NCI-H146 treated with DMSO at 0.1 percent for 48 hours (cell line): ENCODE data around the gene N4BP2L2.

Experiments
- DNase-seq: peaks from one replicate; lab custom pipeline; 2025; ENCODE audit not compliant: unreplicated experiment; lab: John Stamatoyannopoulos, UW

Gene N4BP2L2

DNA sequence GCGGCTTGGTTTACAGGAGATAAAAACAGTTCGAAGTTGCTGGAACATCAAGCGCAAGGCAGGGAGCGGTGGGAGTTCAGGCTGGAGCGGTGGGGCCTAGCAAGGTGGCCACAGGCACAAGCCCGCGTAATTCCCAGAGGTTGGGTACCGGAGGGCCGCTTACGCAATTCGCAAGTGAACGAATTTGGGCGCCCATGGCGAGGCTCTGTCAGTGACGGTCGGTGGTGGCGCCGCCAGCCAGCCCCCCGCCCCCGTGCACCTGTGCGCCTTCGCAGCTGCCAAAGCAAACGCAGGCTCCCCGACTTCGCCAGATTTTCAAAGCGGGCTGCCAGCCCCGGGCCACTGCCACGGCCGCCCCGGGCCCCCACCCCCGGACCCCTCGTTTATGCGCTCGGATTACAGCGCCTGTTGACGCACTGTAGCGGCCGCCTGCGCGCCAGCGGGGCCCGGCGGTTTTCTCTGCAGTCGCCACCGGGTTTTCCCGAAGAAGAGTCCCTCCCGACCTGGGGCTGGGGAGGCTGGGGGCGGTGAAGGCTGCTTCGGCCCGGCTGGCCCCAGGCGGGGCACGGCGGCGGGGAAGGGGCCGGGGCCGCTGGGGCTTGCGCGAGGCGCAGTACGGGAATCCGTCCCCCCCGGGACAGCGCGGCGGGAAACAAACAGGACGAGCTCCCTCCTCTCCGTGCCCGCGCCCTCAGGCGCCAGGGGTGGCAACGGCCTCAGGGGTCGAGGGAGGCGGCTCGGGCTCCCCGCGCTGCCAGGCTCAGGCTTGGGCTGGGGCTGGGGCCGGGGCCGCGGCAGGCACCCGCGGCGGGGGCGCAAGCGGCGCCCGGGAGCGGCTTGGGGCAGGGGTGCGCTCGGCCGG is 111.4 kb downstream of the N4BP2L2 start:
- DNase-seq, result no peak

DNA sequence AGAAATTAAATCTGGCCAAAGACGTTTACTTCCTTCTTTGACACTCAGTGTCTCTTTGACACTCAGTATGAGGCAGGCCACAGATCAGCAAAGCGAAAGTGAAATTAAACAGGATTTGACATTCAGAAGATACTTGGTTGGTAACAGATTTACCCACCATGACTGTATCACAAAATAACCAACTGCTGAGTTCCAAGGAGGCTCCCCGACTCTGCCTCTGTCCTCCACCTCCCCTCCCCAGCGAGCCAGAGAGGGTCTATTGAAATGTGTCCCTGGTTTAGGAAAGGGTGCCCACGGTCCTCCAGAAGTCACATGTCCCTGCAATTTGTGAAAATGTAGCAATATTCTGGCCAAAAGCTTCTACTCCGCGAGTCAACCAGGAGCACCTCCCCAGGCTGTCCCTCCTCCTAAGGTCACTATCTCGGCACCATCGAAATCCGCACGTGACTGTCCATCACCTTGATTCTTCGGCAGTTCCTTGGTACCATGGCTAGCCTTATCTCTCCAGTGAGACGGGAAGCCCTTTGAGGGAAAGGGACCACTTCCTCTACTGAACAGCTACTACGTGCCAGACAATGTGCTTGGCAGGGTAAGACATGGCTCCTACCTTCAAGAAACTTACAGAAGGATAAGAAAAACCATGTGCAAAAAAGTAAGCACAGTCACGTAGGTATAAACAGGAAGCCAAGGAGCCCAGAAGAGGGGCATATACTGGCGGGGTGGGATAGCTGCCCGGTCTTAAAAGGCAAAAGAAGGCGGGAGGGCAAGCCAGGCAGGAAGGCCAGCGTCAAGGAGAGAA is 112.2 kb downstream of the N4BP2L2 start:
- DNase-seq, result no peak

- DNase-seq, result no peak
These were observed 113.4 kb downstream of the N4BP2L2 start for GRCh38 chr13:32425158-32425557.

DNA sequence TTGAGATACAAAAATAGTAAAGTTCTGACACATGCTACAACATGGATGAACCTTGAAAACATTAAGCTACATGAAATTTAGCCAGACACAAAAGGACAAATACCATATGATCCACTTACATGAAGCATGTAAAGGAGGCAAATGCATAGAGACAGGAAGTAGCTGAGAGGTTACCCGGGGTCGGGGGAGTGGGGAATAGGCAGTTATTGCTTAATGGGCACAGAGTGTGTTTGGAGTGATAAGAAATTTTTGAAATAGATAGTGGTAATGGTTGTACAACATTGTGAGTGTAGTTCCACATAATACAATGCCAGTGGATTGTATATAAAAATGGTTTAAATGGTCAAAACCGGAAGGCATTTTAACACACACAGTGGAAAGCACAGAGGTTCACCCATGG is 115.0 kb downstream of the N4BP2L2 start:
- no peak for DNase-seq

DNA sequence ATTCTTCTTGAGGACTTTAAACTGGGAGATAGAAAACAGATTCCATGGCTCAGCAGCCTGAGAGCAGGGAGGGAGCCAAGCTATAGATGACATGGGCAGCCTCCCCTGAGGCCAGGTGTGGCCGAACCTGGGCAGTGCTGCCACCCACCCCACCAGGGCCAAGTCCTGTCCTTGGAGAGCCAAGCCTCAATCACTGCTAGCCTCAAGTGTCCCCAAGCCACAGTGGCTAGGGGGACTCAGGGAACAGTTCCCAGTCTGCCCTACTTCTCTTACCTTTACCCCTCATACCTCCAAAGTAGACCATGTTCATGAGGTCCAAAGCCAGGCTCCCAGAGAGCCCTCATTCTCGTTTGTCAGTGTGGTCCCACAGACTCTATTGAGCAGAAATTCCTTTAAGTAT is 118.7 kb downstream of the N4BP2L2 start:
- no peak for DNase-seq

- DNase-seq, result no peak
These were observed 120.6 kb downstream of the N4BP2L2 start for GRCh38 chr13:32417995-32418394.

- no peak for DNase-seq
These were observed 123.6 kb downstream of the N4BP2L2 start for GRCh38 chr13:32415019-32415418.

DNA sequence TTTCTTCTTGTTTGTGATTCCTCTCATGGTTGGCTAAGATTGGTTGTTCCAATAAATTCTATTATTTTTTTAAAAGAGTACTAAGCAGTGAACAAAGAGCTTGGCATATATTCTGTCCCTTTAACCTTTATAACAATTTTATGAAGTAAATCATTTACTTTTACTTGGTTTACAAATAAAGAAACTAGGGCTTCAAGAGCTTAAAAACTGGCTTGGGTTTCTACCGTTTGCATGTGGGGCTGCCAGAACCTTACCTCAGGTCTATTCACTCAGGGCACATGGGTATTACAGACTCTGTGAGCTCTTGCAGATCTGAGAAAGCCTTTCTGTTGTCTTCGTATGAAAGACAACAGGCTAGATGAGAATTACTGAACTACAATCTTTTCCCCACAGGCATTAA is 124.0 kb downstream of the N4BP2L2 start:
- DNase-seq, result no peak

GRCh38 chr13:32413284-32413683 is 125.3 kb downstream of the N4BP2L2 start:
- DNase-seq, result no peak

- DNase-seq, result peak; percentile 48
These were observed 128.8 kb downstream of the N4BP2L2 start for GRCh38 chr13:32409561-32410421.

- peak; percentile 50 for DNase-seq
These were observed 129.6 kb downstream of the N4BP2L2 start for GRCh38 chr13:32409001-32409313.

DNA sequence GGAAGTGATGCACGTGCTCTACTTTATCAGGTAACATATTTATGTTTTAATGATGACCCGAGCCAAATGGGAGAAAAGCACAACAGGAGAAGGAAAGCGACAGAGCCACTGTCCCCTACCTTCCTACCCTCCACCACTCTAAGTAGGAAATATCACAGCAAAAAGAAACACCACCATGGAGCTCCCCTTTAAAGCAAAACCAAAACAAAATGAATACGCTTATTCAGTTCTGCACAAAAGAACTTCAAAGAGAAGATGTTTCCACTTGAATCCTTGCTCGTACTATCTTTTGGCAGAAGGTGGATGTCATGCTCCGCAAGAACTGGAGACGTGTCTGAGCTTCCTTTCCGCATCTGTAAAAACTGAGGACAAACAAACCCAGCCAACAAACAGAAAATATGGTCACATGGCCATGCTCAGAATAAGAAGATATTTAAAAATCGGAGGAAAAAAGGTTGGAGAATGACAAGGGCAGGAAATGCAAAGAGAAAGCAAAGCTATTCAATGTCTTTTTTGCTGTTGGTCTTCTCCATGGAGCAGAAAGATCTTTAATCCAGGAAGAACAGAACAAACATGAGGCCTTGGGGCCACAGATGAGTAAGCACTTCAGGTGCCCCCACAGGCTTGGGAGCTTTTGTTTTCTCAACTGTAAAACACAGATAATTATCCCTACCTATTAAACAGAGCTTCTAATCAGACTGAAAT is 130.1 kb downstream of the N4BP2L2 start:
- DNase-seq, result no peak

GRCh38 chr13:32407854-32408253 is 130.7 kb downstream of the N4BP2L2 start:
- no peak for DNase-seq

DNA sequence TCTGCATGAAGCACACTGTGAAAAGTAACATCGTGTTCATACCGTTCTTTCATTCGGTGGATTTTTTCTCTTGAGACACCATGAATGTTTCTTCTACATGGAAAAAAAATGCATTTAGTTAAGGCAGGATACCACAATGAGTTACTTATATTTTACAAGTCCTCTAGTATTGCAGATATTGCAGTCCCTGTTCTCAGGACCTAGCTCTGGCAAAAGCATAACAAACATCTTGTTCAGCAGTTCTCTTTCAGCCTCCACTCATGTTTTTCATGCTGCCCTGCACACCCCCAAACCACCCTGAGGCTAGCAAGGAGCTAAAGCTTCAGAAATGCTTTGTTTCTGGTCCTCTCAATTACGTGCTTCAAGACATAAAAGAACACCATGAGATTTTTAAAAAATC is 135.5 kb downstream of the N4BP2L2 start:
- no peak for DNase-seq

- DNase-seq, result no peak
These were observed 147.4 kb downstream of the N4BP2L2 start for GRCh38 chr13:32391101-32391619.

GRCh38 chr13:32390484-32390883 is 148.1 kb downstream of the N4BP2L2 start:
- no peak for DNase-seq

- DNase-seq, result no peak
These were observed 148.5 kb downstream of the N4BP2L2 start for GRCh38 chr13:32390048-32390447.

DNA sequence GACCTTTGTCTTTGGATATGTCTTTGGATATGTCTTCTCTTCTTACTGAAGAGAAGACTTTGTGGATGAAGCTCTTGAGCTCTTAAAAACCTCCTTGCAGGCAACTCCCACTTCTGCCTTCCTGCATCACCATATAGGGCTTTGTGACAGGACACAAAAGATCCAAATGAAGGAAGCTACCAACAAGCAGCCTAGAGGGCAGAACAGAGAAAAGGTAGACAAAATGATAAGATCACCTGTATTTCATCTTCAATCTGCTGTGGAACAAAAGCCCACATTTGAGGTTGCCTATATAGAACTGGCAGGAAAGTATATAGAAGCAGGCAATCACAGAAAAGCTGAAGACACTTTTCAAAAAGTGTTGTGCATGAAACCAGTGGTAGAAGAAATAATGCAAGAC is 153.2 kb downstream of the N4BP2L2 start:
- no peak for DNase-seq

DNA sequence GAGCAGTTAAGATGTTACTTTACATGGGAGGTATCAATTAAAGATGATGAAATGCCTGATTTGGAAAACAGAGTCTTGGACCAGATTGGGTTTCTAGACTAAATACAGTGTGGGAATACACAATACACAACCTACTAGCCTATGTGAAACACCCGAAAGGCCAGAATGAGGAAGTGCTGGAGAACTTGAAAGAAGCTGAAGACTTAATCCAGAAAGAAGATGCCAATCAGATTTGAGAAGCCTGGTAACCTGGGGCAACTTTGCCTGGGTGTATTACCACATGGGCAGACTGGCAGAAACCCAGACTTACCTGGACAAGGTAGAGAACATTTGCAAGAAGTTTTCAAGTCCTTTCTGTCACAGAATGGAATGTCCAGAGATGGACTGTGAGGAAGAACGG is 153.9 kb downstream of the N4BP2L2 start:
- DNase-seq, result no peak

DNA sequence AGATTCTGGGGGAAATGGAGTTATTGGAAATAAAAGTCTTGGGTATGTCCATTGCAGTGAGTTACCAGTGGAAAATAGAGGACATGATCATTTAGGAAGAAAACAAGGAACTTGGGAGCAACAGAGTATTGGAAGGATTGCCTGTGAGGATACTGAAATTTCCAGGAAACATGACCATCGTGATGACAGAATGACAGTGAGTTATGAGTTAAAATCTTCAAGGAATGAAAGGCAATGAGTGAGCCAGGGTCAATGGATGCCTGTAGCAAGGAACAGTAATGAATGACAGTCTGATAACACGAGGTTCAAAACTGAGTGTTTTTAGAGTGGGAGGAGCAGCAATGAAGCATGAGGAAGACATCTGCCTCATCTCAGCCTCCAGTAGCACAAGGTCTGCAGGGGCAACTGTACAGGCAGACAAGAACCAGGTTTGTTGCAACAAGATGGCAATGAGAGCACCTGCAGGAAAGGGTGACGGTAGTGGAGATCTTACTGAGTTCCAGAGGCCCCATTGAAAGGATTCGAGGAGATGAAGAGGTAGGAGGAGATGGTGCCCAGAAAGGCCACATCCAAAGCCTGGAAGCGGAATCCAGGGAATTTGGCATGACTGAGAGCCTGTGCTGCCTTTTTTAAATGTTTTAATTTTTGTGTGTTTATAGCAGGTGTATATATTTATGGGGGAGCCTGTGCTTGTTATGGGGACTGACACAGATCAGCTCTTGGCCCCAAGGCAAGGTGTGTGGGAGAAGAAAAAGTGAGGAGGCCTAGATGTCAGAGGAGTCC is 154.6 kb downstream of the N4BP2L2 start:
- DNase-seq, result no peak
